ENCODE results near the gene ADGRV1.

The ADGRV1 gene

GRCh38 chr5:91106842-91107511, 548.4 kb downstream of the ADGRV1 start:
- DNase-seq (ENCODE audit: low read depth in 2 of 2): no peak

GRCh38 chr5:91109634-91110033, 551.0 kb downstream of the ADGRV1 start:
- no peak for DNase-seq (ENCODE audit: low read depth in 2 of 2)

GRCh38 chr5:91110686-91111085, 552.1 kb downstream of the ADGRV1 start:
- no peak for DNase-seq (ENCODE audit: low read depth in 2 of 2)

- no peak for DNase-seq (ENCODE audit: low read depth in 2 of 2)
Measured at GRCh38 chr5:91111473-91112238, 553.1 kb downstream of the ADGRV1 start.

GRCh38 chr5:91114658-91115057, 556.1 kb downstream of the ADGRV1 start:
- no peak for DNase-seq (ENCODE audit: low read depth in 2 of 2)

- no peak for DNase-seq (ENCODE audit: low read depth in 2 of 2)
Measured at GRCh38 chr5:91118354-91118753, 559.8 kb downstream of the ADGRV1 start.

- no peak for DNase-seq (ENCODE audit: low read depth in 2 of 2)
Measured at GRCh38 chr5:91118796-91119195, 560.2 kb downstream of the ADGRV1 start.

- no peak for DNase-seq (ENCODE audit: low read depth in 2 of 2)
Measured at GRCh38 chr5:91119217-91119616, 560.6 kb downstream of the ADGRV1 start.

- DNase-seq (ENCODE audit: low read depth in 2 of 2): no peak
Measured at GRCh38 chr5:91119981-91120850, 561.6 kb downstream of the ADGRV1 start.

- no peak for DNase-seq (ENCODE audit: low read depth in 2 of 2)
Measured at GRCh38 chr5:91121347-91121993, 562.9 kb downstream of the ADGRV1 start.

GRCh38 chr5:91122651-91123050, 564.1 kb downstream of the ADGRV1 start:
- no peak for DNase-seq (ENCODE audit: low read depth in 2 of 2)

GRCh38 chr5:91123291-91123690, 564.7 kb downstream of the ADGRV1 start:
- DNase-seq (ENCODE audit: low read depth in 2 of 2): no peak

- no peak for DNase-seq (ENCODE audit: low read depth in 2 of 2)
Measured at GRCh38 chr5:91123901-91124300, 565.3 kb downstream of the ADGRV1 start.

GRCh38 chr5:91125916-91126315, 567.3 kb downstream of the ADGRV1 start:
- DNase-seq (ENCODE audit: low read depth in 2 of 2): no peak

- no peak for DNase-seq (ENCODE audit: low read depth in 2 of 2)
Measured at GRCh38 chr5:91126448-91126847, 567.9 kb downstream of the ADGRV1 start.

GRCh38 chr5:91126888-91127287, 568.3 kb downstream of the ADGRV1 start:
- DNase-seq (ENCODE audit: low read depth in 2 of 2): no peak

GRCh38 chr5:91127456-91128081, 569.0 kb downstream of the ADGRV1 start:
- no peak for DNase-seq (ENCODE audit: low read depth in 2 of 2)

GRCh38 chr5:91128604-91129003, 570.0 kb downstream of the ADGRV1 start:
- no peak for DNase-seq (ENCODE audit: low read depth in 2 of 2)

GRCh38 chr5:91129748-91130147, 571.2 kb downstream of the ADGRV1 start:
- no peak for DNase-seq (ENCODE audit: low read depth in 2 of 2)

GRCh38 chr5:91130759-91131158, 572.2 kb downstream of the ADGRV1 start:
- no peak for DNase-seq (ENCODE audit: low read depth in 2 of 2)

GRCh38 chr5:91132550-91132949, 574.0 kb downstream of the ADGRV1 start:
- DNase-seq (ENCODE audit: low read depth in 2 of 2): no peak

Data from activated CD8-positive, alpha-beta memory T cell treated with anti-CD3 and anti-CD28 coated beads for 4 hours (primary cell).